Femur (tissue), 1 donor: Measurements from ENCODE around the gene RPL5.

Source experiments
- DNase-seq: peaks from one replicate; pipeline ENCODE4 v3.0.0-alpha.2; 2017

The RPL5 gene

GRCh38 chr1:92858564-92859399 is 26.9 kb downstream of the RPL5 start:
- peak; percentile 52 for DNase-seq

- DNase-seq, result no peak
These were observed 27.7 kb downstream of the RPL5 start for GRCh38 chr1:92859400-92860039.

- DNase-seq, result no peak
These were observed 30.8 kb downstream of the RPL5 start for GRCh38 chr1:92862605-92863004.

GRCh38 chr1:92864131-92864530 is 32.3 kb downstream of the RPL5 start:
- no peak for DNase-seq

GRCh38 chr1:92870591-92870990 is 38.8 kb downstream of the RPL5 start:
- DNase-seq, result no peak

GRCh38 chr1:92872719-92873118 is 40.9 kb downstream of the RPL5 start:
- DNase-seq, result no peak

- no peak for DNase-seq
These were observed 43.1 kb downstream of the RPL5 start for GRCh38 chr1:92874987-92875386.

GRCh38 chr1:92876351-92876750 is 44.5 kb downstream of the RPL5 start:
- no peak for DNase-seq

GRCh38 chr1:92877081-92877711 is 45.4 kb downstream of the RPL5 start:
- no peak for DNase-seq

- DNase-seq, result no peak
These were observed 46.0 kb downstream of the RPL5 start for GRCh38 chr1:92877792-92878191.

- DNase-seq, result no peak
These were observed 47.6 kb downstream of the RPL5 start for GRCh38 chr1:92879316-92879968.

GRCh38 chr1:92881391-92881790 is 49.6 kb downstream of the RPL5 start:
- no peak for DNase-seq

- no peak for DNase-seq
These were observed 51.0 kb downstream of the RPL5 start for GRCh38 chr1:92882819-92883218.

GRCh38 chr1:92883297-92883696 is 51.5 kb downstream of the RPL5 start:
- DNase-seq, result no peak

GRCh38 chr1:92884195-92884594 is 52.4 kb downstream of the RPL5 start:
- DNase-seq, result no peak

GRCh38 chr1:92886886-92887419 is 55.1 kb downstream of the RPL5 start:
- no peak for DNase-seq

- no peak for DNase-seq
These were observed 55.6 kb downstream of the RPL5 start for GRCh38 chr1:92887465-92887864.
